ENCODE results near the gene ABO. TPM values are rescaled to one million over a fixed set of nuclear protein-coding genes. Genes with fewer than 3 reads are reported as not detected.
"Not testable (repeated sequence)": the region's sequence is repeated elsewhere in the genome, so short reads cannot be mapped to it uniquely, and the experiment has no call there.

The ABO gene
- total RNA-seq, 4 donors from 2014 or later = 1.4 to 18.4 (median 11.5) TPM

DNA sequence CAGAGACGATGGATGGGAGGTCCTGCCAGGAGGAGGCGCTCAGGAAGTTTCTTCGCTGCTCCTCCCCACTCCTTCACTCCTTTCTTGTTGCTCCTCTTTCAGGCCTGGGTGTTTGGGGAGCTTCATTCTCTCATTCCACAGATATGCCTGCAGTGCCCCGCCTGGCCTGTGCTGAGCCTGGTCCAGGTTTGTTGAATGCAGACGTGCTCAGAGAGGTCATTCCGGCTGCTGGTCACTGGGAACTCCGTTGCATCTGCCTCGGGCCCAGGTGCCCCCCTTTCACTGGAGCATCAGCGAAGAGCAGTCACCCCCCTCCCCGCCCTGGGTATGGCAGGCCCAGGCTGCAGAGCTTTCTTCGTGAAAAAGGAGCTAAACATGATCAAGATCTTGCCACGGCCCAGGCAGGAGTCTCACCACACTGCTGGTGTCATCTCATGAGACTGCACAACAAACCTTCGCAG lies 45.5 kb upstream of the ABO start:
- peak in 1 of 2 donors; percentile 71 for DNase-seq (ENCODE audit: low spot score in 2 of 2)
- H3K4me3 ChIP-seq (ENCODE audit: low read depth, poor library complexity, severe bottlenecking) = no peak overlapping the region
- 78% methylated on average over 13 of the region's 13 CpGs for WGBS, 2 donors
- no peak for TF ChIP-seq POLR2A (IDR thresholded peaks at IDR 0.05)
- TF ChIP-seq CTCF (IDR thresholded peaks at IDR 0.05) = no peak
- intact Hi-C loops (cut with DNase I; ENCODE audit: low total_unique reads) = no loop called here

- intact Hi-C loops (cut with DNase I; ENCODE audit: low total_unique reads); H3K4me3 ChIP-seq (ENCODE audit: low read depth, poor library complexity, severe bottlenecking): not testable (repeated sequence)
- WGBS, 2 donors = 53 to 58% methylated on average over 10 to 12 of the region's 13 CpGs
- peak in 1 of 2 donors; percentile 71 for DNase-seq (ENCODE audit: low spot score in 2 of 2)
Measured at GRCh38 chr9:133317551-133317950, 42.5 kb upstream of the ABO start.

DNA sequence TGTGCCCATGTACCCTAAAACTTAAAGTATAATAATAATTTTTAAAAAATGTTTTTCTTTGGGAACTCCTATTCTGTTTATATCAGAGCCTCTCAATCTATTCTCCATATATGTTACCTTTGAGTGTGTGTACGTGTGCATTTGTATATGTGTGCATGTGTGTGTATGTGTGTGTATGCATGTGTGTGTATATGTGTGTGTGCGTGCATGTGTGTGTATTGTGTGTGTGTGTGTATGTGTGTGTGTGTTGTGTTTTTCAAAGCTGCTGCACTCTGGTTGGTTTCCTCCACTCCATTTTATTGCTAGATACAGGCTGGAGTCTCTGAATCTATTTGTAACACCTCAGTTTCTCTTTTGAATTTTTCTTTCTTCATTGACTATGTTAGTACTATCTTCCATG lies 41.0 kb upstream of the ABO start:
- 53 to 74% methylated on average over 2 of the region's 2 CpGs for WGBS, 2 donors
- TF ChIP-seq CTCF (IDR thresholded peaks at IDR 0.05) (no peak), POLR2A (IDR thresholded peaks at IDR 0.05) (no peak)
- no peak overlapping the region for H3K4me3 ChIP-seq (ENCODE audit: low read depth, poor library complexity, severe bottlenecking)
- intact Hi-C loops (cut with DNase I; ENCODE audit: low total_unique reads) = no loop called here
- no peak for DNase-seq (ENCODE audit: low spot score in 2 of 2)

- intact Hi-C loops (cut with DNase I; ENCODE audit: low total_unique reads) = no loop called here
- TF ChIP-seq CTCF (IDR thresholded peaks at IDR 0.05) (no peak), POLR2A (IDR thresholded peaks at IDR 0.05) (no peak)
- WGBS, 2 donors = 85 to 89% methylated on average over 6 of the region's 6 CpGs
- no peak overlapping the region for H3K4me3 ChIP-seq (ENCODE audit: low read depth, poor library complexity, severe bottlenecking)
- DNase-seq (ENCODE audit: low spot score in 2 of 2) = no peak
Measured at GRCh38 chr9:133309608-133310007, 34.6 kb upstream of the ABO start.

- DNase-seq (ENCODE audit: low spot score in 2 of 2) = peak in 1 of 2 donors; percentile 13
- no peak for TF ChIP-seq CTCF (IDR thresholded peaks at IDR 0.05)
- no peak for TF ChIP-seq POLR2A (IDR thresholded peaks at IDR 0.05)
- 67 to 71% methylated on average over 16 of the region's 16 CpGs for WGBS, 2 donors
- intact Hi-C loops (cut with DNase I; ENCODE audit: low total_unique reads) = no loop called here
- H3K4me3 ChIP-seq (ENCODE audit: low read depth, poor library complexity, severe bottlenecking) = no peak overlapping the region
Measured at GRCh38 chr9:133307301-133307700, 32.3 kb upstream of the ABO start.

- intact Hi-C loops (cut with DNase I; ENCODE audit: low total_unique reads) = no loop called here
- H3K4me3 ChIP-seq (ENCODE audit: low read depth, poor library complexity, severe bottlenecking) = no peak overlapping the region
- DNase-seq (ENCODE audit: low spot score in 2 of 2) = peak in 1 of 2 donors; percentile 67
- TF ChIP-seq CTCF (IDR thresholded peaks at IDR 0.05) (no peak), POLR2A (IDR thresholded peaks at IDR 0.05) (no peak)
- WGBS, 2 donors = 64 to 69% methylated on average over 31 of the region's 31 CpGs
Measured at GRCh38 chr9:133306242-133307204, 31.5 kb upstream of the ABO start.
